Measurements from ENCODE around the gene SAP30L. TPM values are rescaled to one million over a fixed set of nuclear protein-coding genes. Genes with fewer than 3 reads are reported as not detected.

SAP30L gene
- total RNA-seq, 4 donors from 2014 or later = 36.7 to 69.6 (median 39.3) TPM

- peak overlapping the region in 1 of 4 donors; percentile 25 for H3K27ac ChIP-seq
- no peaks in the 10 kb centered on the region for H3K9me3 ChIP-seq
- peaks cover 0 to 23% (median 3%) of the 10 kb centered on the region in 4 donors for H3K4me1 ChIP-seq
- H3K4me3 ChIP-seq = no peak overlapping the region
- DNase-seq = no peak
- peaks cover 0 to 37% of the 10 kb centered on the region in 2 donors for H3K27me3 ChIP-seq
- H3K36me3 ChIP-seq = no peaks in the 10 kb centered on the region
- no peak for TF ChIP-seq POLR2A (IDR thresholded peaks at IDR 0.05)
- TF ChIP-seq, protein P1, sequence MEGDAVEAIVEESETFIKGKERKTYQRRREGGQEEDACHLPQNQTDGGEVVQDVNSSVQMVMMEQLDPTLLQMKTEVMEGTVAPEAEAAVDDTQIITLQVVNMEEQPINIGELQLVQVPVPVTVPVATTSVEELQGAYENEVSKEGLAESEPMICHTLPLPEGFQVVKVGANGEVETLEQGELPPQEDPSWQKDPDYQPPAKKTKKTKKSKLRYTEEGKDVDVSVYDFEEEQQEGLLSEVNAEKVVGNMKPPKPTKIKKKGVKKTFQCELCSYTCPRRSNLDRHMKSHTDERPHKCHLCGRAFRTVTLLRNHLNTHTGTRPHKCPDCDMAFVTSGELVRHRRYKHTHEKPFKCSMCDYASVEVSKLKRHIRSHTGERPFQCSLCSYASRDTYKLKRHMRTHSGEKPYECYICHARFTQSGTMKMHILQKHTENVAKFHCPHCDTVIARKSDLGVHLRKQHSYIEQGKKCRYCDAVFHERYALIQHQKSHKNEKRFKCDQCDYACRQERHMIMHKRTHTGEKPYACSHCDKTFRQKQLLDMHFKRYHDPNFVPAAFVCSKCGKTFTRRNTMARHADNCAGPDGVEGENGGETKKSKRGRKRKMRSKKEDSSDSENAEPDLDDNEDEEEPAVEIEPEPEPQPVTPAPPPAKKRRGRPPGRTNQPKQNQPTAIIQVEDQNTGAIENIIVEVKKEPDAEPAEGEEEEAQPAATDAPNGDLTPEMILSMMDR (IDR thresholded peaks at IDR 0.05) = no peak
Observed at GRCh38 chr5:154470947-154471870, 25.4 kb downstream of the SAP30L start.

GRCh38 chr5:154472871-154473580 is 27.2 kb downstream of the SAP30L start:
- H3K27me3 ChIP-seq = peaks cover 0 to 55% of the 10 kb centered on the region in 2 donors
- no peak for TF ChIP-seq POLR2A (IDR thresholded peaks at IDR 0.05)
- TF ChIP-seq, protein P1 (IDR thresholded peaks at IDR 0.05) = no peak

GRCh38 chr5:154473581-154474283 is 27.9 kb downstream of the SAP30L start:
- no peak for TF ChIP-seq POLR2A (IDR thresholded peaks at IDR 0.05)
- TF ChIP-seq, protein P1 (IDR thresholded peaks at IDR 0.05) = no peak
- peak overlapping the region in 1 of 4 donors; percentile 16 for H3K4me3 ChIP-seq
- DNase-seq = no peak
- H3K27me3 ChIP-seq = peaks cover 0 to 61% of the 10 kb centered on the region in 2 donors
- H3K27ac ChIP-seq = peak overlapping the region in 1 of 4 donors; percentile 61
- peaks cover 0 to 40% (median 14%) of the 10 kb centered on the region in 4 donors for H3K4me1 ChIP-seq
- no peaks in the 10 kb centered on the region for H3K9me3 ChIP-seq
- H3K36me3 ChIP-seq = no peaks in the 10 kb centered on the region

More at GRCh38 chr5:154472871-154473580, 27.2 kb downstream of the SAP30L start:
- peak overlapping the region in 1 of 4 donors; percentile 61 for H3K27ac ChIP-seq
- H3K9me3 ChIP-seq = no peaks in the 10 kb centered on the region
- peaks cover 0 to 33% (median 10%) of the 10 kb centered on the region in 4 donors for H3K4me1 ChIP-seq
- H3K36me3 ChIP-seq = no peaks in the 10 kb centered on the region
- no peak for DNase-seq
- peak overlapping the region in 1 of 4 donors; percentile 16 for H3K4me3 ChIP-seq

GRCh38 chr5:154474396-154475334 is 28.9 kb downstream of the SAP30L start:
- TF ChIP-seq, protein P1 (IDR thresholded peaks at IDR 0.05) = no peak
- TF ChIP-seq POLR2A (IDR thresholded peaks at IDR 0.05) = no peak
- DNase-seq = no peak
- no peaks in the 10 kb centered on the region for H3K36me3 ChIP-seq
- H3K4me3 ChIP-seq = peak overlapping the region in 1 of 4 donors; percentile 48
- no peaks in the 10 kb centered on the region for H3K9me3 ChIP-seq
- H3K27me3 ChIP-seq = peaks cover 0 to 67% of the 10 kb centered on the region in 2 donors
- peaks cover 0 to 45% (median 15%) of the 10 kb centered on the region in 4 donors for H3K4me1 ChIP-seq
- H3K27ac ChIP-seq = peak overlapping the region in 1 of 4 donors; percentile 61

All from Peyer's patch (tissue), 4 donors.